IPS-18a (cell line): ENCODE results near the gene PLD5.
A peak's percentile ranks its signal among the peaks of the same experiment; 100 is the strongest.
"Not testable (repeated sequence)": the region's sequence is repeated elsewhere in the genome, so short reads cannot be mapped to it uniquely, and the experiment has no call there.

Experiments used
- H3K27ac ChIP-seq: one replicate; pipeline ENCODE4 v1.5.1; 2013; ENCODE audit warnings: low read length
- H3K27me3 ChIP-seq: one replicate; pipeline ENCODE4 v1.6.1; 2013; ENCODE audit warnings: mild to moderate bottlenecking, low read length; ENCODE audit not compliant: control insufficient read depth, insufficient read depth
- H3K36me3 ChIP-seq: one replicate; pipeline ENCODE4 v1.6.1; 2013; ENCODE audit warnings: low read depth, low read length; ENCODE audit not compliant: control insufficient read depth
- H3K4me1 ChIP-seq: one replicate; pipeline ENCODE4 v1.6.1; 2013; ENCODE audit warnings: low read depth, low read length; ENCODE audit not compliant: control insufficient read depth
- H3K4me3 ChIP-seq: one replicate; pipeline ENCODE4 v1.5.1; 2013; ENCODE audit warnings: low read length
- H3K9ac ChIP-seq: one replicate; pipeline ENCODE4 v1.6.1; 2013; ENCODE audit warnings: mild to moderate bottlenecking, low read length, moderate library complexity
- H3K9me3 ChIP-seq: one replicate; pipeline ENCODE4 v1.6.1; 2013; ENCODE audit warnings: low read depth, low read length; ENCODE audit not compliant: control insufficient read depth

Gene PLD5

DNA sequence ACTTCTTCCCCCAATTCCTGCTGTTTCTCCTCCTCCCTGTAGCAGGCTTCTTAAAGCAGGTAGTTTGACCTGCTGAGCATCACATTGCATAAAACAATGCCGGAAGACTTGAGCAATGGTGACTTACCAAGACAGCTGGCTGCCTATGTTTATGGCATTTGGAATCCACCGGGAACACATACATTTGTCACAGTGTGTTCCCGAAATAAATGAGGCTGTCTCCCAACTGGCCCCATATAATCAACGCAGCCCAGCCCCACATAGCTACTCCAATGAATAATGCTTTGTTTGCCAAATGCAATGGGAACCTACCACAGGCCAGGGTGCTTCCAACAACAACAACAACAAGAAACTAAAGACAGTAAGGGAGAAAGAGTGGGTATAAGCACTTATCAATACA is 339.5 kb downstream of the PLD5 start:
- Histone ChIP-seq H3K9ac (no peak overlapping the region), H3K9me3 (no peaks in the 10 kb centered on the region), H3K36me3 (no peaks in the 10 kb centered on the region), H3K27me3 (no peaks in the 10 kb centered on the region), H3K27ac (no peak overlapping the region), H3K4me1 (peaks cover 11% of the 10 kb centered on the region), H3K4me3 (no peak overlapping the region)

DNA sequence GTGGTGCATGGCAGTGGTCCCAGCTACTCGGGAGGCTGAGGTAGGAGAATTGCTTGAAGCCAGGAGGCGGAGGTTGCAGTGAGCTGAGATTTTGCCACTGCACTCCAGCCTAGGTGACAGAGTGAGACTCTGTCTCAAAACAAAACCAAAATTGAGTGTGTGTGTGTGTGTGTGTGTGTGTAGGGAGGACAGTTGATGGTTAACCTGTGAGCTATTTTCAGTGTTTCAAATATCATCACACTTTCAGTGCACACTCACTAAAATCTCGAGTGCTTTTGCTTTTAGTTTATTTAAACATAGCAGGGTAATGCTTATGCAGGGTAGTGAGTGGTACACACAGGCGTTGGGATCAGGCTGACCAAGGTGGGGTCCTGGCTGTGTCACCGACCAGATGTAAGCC is 344.7 kb downstream of the PLD5 start:
- H3K36me3 ChIP-seq, H3K9me3 ChIP-seq, H3K4me3 ChIP-seq, H3K9ac ChIP-seq, H3K27me3 ChIP-seq, H3K27ac ChIP-seq: not testable (repeated sequence)
- peaks cover 23% of the 10 kb centered on the region for H3K4me1 ChIP-seq

DNA sequence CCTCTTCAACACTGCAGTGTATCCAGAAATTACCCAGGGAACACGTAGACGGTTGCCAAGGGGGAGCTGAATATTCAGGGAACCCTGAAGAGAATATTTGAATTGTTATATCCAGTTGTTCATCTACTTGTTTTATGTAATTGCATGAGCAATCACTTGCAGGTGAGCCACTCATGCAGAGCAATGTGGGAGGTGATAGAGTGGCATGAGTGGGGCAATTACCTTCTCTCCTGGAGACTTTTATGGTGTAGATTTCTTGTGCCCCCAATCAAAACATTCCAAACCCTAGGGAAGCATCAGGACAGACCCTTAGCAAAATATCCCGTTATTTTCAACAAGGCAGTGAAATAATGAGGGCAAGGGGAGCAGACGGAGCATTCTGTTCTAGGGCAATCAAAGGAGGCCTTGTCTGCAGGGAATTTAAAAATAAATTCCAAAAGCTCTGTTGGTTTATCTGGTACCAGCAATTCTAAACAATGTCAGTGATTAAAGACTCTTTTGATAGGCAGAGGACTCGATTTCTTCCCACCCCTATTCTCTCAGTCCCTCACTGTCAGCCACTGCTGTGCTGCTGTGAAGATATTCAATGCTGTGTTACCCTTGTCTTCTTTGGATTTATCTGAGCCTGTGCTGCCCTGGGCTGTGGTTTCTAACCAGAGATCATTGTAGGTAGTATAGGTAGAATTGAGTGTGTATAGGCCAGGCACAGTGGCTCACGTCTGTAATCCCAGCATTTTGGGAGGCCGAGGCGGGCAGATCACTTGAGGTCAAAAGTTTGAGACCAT is 345.4 kb downstream of the PLD5 start:
- no peaks in the 10 kb centered on the region for H3K36me3 ChIP-seq
- H3K9me3 ChIP-seq = no peaks in the 10 kb centered on the region
- H3K27ac ChIP-seq = no peak overlapping the region
- H3K4me1 ChIP-seq = peaks cover 21% of the 10 kb centered on the region
- peak overlapping the region; percentile 23 for H3K4me3 ChIP-seq
- peaks cover 10% of the 10 kb centered on the region for H3K27me3 ChIP-seq
- H3K9ac ChIP-seq = no peak overlapping the region

- Histone ChIP-seq H3K36me3 (no peaks in the 10 kb centered on the region), H3K27me3 (peaks cover 10% of the 10 kb centered on the region), H3K4me1 (peaks cover 21% of the 10 kb centered on the region), H3K27ac (no peak overlapping the region), H3K9me3 (no peaks in the 10 kb centered on the region), H3K9ac (no peak overlapping the region), H3K4me3 (peak overlapping the region; percentile 23)
Measured at GRCh38 chr1:242178436-242178835, 346.1 kb downstream of the PLD5 start.

- H3K4me1 ChIP-seq = peaks cover 24% of the 10 kb centered on the region
- no peaks in the 10 kb centered on the region for H3K36me3 ChIP-seq
- H3K9ac ChIP-seq = no peak overlapping the region
- H3K9me3 ChIP-seq = no peaks in the 10 kb centered on the region
- no peak overlapping the region for H3K4me3 ChIP-seq
- H3K27ac ChIP-seq = no peak overlapping the region
- H3K27me3 ChIP-seq = no peaks in the 10 kb centered on the region
Measured at GRCh38 chr1:242162140-242162539, 362.4 kb downstream of the PLD5 start.

GRCh38 chr1:242147096-242147976 is 377.2 kb downstream of the PLD5 start:
- no peaks in the 10 kb centered on the region for H3K27me3 ChIP-seq
- no peaks in the 10 kb centered on the region for H3K9me3 ChIP-seq
- H3K4me1 ChIP-seq = peaks cover 9% of the 10 kb centered on the region
- H3K36me3 ChIP-seq = no peaks in the 10 kb centered on the region
- peak overlapping the region; percentile 28 for H3K9ac ChIP-seq
- peak overlapping the region; percentile 9 for H3K4me3 ChIP-seq
- peak overlapping the region; percentile 15 for H3K27ac ChIP-seq

DNA sequence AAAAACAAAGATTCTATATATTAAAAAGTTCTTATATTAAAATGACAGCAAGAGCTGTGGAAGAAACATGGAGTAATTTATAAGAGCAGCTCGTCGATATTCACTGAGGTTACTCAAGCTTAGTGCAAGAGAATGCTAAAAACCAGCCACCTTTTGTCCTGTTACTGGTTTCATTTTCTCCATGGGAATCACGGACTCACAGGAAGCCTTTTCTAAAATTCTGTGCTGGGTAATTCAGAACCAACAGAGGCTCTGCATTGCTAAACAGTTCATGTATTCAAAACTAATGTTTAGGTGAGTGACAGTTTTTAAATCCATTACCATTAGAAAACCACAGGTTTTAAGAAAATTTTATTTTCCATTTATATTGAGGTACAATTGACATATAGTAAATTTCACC is 377.8 kb downstream of the PLD5 start:
- Histone ChIP-seq H3K36me3 (no peaks in the 10 kb centered on the region), H3K4me1 (peaks cover 9% of the 10 kb centered on the region), H3K27me3 (no peaks in the 10 kb centered on the region), H3K9me3 (no peaks in the 10 kb centered on the region), H3K27ac (peak overlapping the region; percentile 15), H3K4me3 (peak overlapping the region; percentile 9), H3K9ac (peak overlapping the region; percentile 28)

DNA sequence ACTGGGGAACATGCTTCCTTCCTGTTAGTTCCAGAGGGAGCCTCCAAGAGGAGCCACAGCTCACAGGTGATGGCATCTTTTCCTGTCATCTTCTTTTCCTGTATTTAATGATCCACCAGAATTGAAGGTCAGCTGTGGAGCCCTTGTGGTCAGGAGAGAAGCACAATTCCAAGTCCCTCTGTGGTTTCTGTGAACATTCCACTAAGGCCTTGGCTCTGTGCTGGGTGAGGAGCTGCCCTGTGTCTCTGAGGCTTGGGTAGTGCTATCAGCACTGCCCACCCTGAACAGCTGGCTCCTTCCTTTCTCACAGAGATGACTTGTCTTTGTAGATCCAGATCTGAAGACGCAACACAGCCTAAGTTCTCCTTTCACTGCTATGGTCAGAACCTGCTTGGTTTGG is 383.7 kb downstream of the PLD5 start:
- Histone ChIP-seq H3K4me3 (no peak overlapping the region), H3K36me3 (no peaks in the 10 kb centered on the region), H3K4me1 (no peaks in the 10 kb centered on the region), H3K9ac (no peak overlapping the region), H3K27me3 (no peaks in the 10 kb centered on the region), H3K27ac (no peak overlapping the region), H3K9me3 (no peaks in the 10 kb centered on the region)

DNA sequence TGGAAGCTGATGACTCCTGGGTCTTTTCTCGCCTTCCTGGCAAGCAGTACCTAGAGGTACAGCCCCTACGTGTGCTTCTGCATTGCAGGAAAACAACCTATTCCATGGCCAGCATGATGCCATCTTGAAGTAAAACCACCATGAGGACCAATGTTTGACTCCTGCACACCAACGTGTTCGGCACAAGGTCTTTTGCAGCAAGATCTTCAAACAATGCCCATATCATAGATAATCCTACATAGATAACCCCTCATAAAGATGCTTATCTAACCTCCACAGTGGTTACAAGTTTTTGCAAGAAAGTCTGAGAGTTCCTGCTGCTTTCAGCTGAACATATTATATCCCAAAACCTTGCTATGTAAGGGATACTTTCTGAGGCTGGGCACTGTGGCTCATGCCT is 384.5 kb downstream of the PLD5 start:
- no peaks in the 10 kb centered on the region for H3K9me3 ChIP-seq
- no peaks in the 10 kb centered on the region for H3K27me3 ChIP-seq
- no peak overlapping the region for H3K4me3 ChIP-seq
- no peaks in the 10 kb centered on the region for H3K4me1 ChIP-seq
- H3K36me3 ChIP-seq = no peaks in the 10 kb centered on the region
- no peak overlapping the region for H3K9ac ChIP-seq
- no peak overlapping the region for H3K27ac ChIP-seq

- Histone ChIP-seq H3K27ac (no peak overlapping the region), H3K4me3 (no peak overlapping the region)
Measured at GRCh38 chr1:242139442-242139841, 385.1 kb downstream of the PLD5 start.

GRCh38 chr1:242133796-242134195 is 390.7 kb downstream of the PLD5 start:
- H3K9me3 ChIP-seq = peaks cover 6% of the 10 kb centered on the region
- H3K4me1 ChIP-seq = no peaks in the 10 kb centered on the region

More at GRCh38 chr1:242139442-242139841, 385.1 kb downstream of the PLD5 start:
- Histone ChIP-seq H3K9me3 (no peaks in the 10 kb centered on the region), H3K4me1 (no peaks in the 10 kb centered on the region), H3K36me3 (no peaks in the 10 kb centered on the region), H3K27me3 (no peaks in the 10 kb centered on the region), H3K9ac (no peak overlapping the region)

More at GRCh38 chr1:242133796-242134195, 390.7 kb downstream of the PLD5 start:
- H3K27ac ChIP-seq = no peak overlapping the region
- H3K9ac ChIP-seq = no peak overlapping the region
- H3K4me3 ChIP-seq = no peak overlapping the region
- no peaks in the 10 kb centered on the region for H3K27me3 ChIP-seq
- H3K36me3 ChIP-seq = no peaks in the 10 kb centered on the region
